Measurements from ENCODE around the gene HECTD2. TPM values are rescaled to one million over a fixed set of nuclear protein-coding genes. Genes with fewer than 3 reads are reported as not detected.

The HECTD2 gene
- total and polyA plus RNA-seq, 9 of the 15 experiments (the other 6 are each of a cell fraction or from before 2014, with no cell fraction given) = 1.3 to 5.9 (median 3.9) TPM

DNA sequence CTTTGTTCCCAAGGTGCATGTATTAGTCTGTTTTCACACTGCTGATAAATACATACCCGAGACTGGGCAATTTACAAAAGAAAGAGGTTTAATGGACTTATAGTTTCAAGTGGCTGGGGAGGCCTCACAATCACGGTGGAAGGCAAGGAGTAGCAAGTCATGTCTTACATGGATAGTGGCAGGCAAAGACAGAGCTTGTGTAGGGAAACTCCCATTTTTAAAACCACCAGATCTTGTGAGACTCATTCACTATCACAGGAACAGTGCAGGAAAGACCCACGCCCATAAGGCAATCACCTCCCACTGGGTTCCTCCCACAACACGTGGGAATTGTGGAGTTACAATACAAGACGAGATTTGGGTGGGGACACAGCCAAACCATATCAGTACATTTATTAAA, 129.8 kb downstream of the HECTD2 start:
- CTCF ChIA-PET (ENCODE audit: low intra/inter-chr PET ratio) = no interaction called here
- in situ Hi-C loops (cut with MboI) = loop anchor here (10.0 kb wide), 1 partner anchor 245 kb away; no protein-coding TSS in a partner anchor
- no peak overlapping the region for H3K4me2 ChIP-seq (ENCODE audit: insufficient read depth, low read length)
- H3K9me1 ChIP-seq (ENCODE audit: control insufficient read depth, insufficient read depth, low read length) = no peaks in the 10 kb centered on the region
- POLR2A ChIA-PET = interaction anchor here (0.6 kb wide), 1 partner anchor 119 kb away, joined by 3 read pairs; no protein-coding TSS in a partner anchor
- peaks cover 4% of the 10 kb centered on the region; the same call in 1 of the 2 replicates for H3K9me3 ChIP-seq (replicated peaks; ENCODE audit: control insufficient read depth, insufficient read depth, low read depth, low read length)
- H3K4me3 ChIP-seq = no peak overlapping the region
- H3K79me2 ChIP-seq (ENCODE audit: control insufficient read depth, insufficient read depth, low read length) = no peaks in the 10 kb centered on the region
- H4K20me1 ChIP-seq (replicated peaks; ENCODE audit: control insufficient read depth, insufficient read depth, low read length) = no peaks in the 10 kb centered on the region
- BruUV-seq (replicated peaks) = no TSS peak
- H2AFZ ChIP-seq (ENCODE audit: low read depth, low read length) = no peak overlapping the region
- intact Hi-C loops (cut with micrococcal nuclease) = loop anchor here (10.0 kb wide), 1 partner anchor 535 kb away; no protein-coding TSS in a partner anchor
- 13% methylated on average over 5 of the region's 5 CpGs for whole genome bisulfite sequencing (ENCODE audit: insufficient coverage, low coverage, missing lambda C conversion rate)
- no peaks in the 10 kb centered on the region for H3K4me1 ChIP-seq (replicated peaks in 1 of 2; ENCODE audit: control insufficient read depth in 2 of 2, insufficient read depth in 2 of 2, low read length in 2 of 2)
- no peaks in the 10 kb centered on the region for H3K36me3 ChIP-seq (ENCODE audit: control insufficient read depth, insufficient read depth, low read length)
- no peaks in the 10 kb centered on the region; a peak in 1 of 5 replicates for H3K27me3 ChIP-seq (ENCODE audit: control insufficient read depth in 2 of 2, insufficient read depth in 2 of 2, low read length in 2 of 2)
- no peak overlapping the region for H3K9ac ChIP-seq (ENCODE audit: insufficient read depth in 1 of 2, low read depth in 2 of 2, low read length in 2 of 2)
- no peak for ATAC-seq
- no peak for DNase-seq (ENCODE audit: extremely low read depth in 1 of 4, low spot score in 3 of 4)
- FAIRE-seq = no peak
- H3K27ac ChIP-seq (ENCODE audit: extremely low read depth, low read depth, low read length) = no peak overlapping the region
- peak; percentile 93 for TF ChIP-seq ZNF431 (CRISPR knock-in tag; IDR thresholded peaks at IDR 0.05)
- TF ChIP-seq FOXA3 (CRISPR knock-in tag; conservative IDR thresholded peaks at IDR 0.05 in 1 of 2, IDR thresholded peaks at IDR 0.05 in 1 of 2) = no peak

DNA sequence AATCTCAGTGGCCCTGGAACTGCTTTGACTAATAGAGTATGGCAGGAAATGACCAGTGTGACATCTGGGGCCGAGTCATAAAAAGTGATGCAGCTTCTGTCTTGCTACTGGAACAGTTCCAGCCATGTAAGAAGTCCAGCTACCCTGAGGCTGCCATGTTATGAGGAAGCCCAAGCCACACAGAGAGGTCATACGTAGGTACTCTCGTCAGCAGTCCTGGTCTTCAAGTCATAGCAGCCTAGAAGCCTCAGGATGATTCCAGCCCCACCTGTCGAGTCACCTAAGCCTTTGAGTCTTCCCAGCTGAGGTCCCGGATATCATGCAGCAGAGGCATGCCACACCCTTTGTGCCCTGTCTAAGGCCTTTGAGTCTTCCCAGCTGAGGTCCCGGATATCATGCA, 130.6 kb downstream of the HECTD2 start:
- intact Hi-C loops (cut with micrococcal nuclease) = loop anchor here (10.0 kb wide), 1 partner anchor 536 kb away; no protein-coding TSS in a partner anchor
- Histone ChIP-seq H3K79me2 (ENCODE audit: control insufficient read depth, insufficient read depth, low read length) (no peaks in the 10 kb centered on the region), H3K4me2 (ENCODE audit: insufficient read depth, low read length) (no peak overlapping the region), H3K4me3 (no peak overlapping the region), H3K36me3 (ENCODE audit: control insufficient read depth, insufficient read depth, low read length) (no peaks in the 10 kb centered on the region), H4K20me1 (replicated peaks; ENCODE audit: control insufficient read depth, insufficient read depth, low read length) (no peaks in the 10 kb centered on the region), H3K9me1 (ENCODE audit: control insufficient read depth, insufficient read depth, low read length) (no peaks in the 10 kb centered on the region), H3K27ac (ENCODE audit: extremely low read depth, low read depth, low read length) (no peak overlapping the region), H3K9ac (ENCODE audit: insufficient read depth in 1 of 2, low read depth in 2 of 2, low read length in 2 of 2) (no peak overlapping the region), H3K9me3 (replicated peaks; ENCODE audit: control insufficient read depth, insufficient read depth, low read depth, low read length) (peaks cover 4% of the 10 kb centered on the region; the same call in 1 of the 2 replicates), H3K4me1 (replicated peaks in 1 of 2; ENCODE audit: control insufficient read depth in 2 of 2, insufficient read depth in 2 of 2, low read length in 2 of 2) (no peaks in the 10 kb centered on the region), H2AFZ (ENCODE audit: low read depth, low read length) (no peak overlapping the region), H3K27me3 (ENCODE audit: control insufficient read depth in 2 of 2, insufficient read depth in 2 of 2, low read length in 2 of 2) (no peaks in the 10 kb centered on the region; a peak in 1 of 5 replicates)
- WGBS (ENCODE audit: insufficient coverage, low coverage, missing lambda C conversion rate) = 41% methylated on average over 6 of the region's 6 CpGs
- DNase-seq (ENCODE audit: extremely low read depth in 1 of 4, low spot score in 3 of 4) (no peak), FAIRE-seq (no peak), ATAC-seq (no peak)
- POLR2A ChIA-PET = interaction anchor here (0.5 kb wide), 1 partner anchor 232 kb away, joined by 4 read pairs; no protein-coding TSS in a partner anchor
- BruUV-seq (replicated peaks) = no TSS peak
- CTCF ChIA-PET (ENCODE audit: low intra/inter-chr PET ratio) = no interaction called here
- in situ Hi-C loops (cut with MboI) = loop anchor here (10.0 kb wide), 1 partner anchor 246 kb away; no protein-coding TSS in a partner anchor
- TF ChIP-seq SREBF1 (IDR thresholded peaks at IDR 0.05; ENCODE audit: borderline replicate concordance, low read depth, low read length) (no peak), RNF219 (CRISPR knock-in tag; IDR thresholded peaks at IDR 0.05) (no peak), ZNF444 (CRISPR knock-in tag; IDR thresholded peaks at IDR 0.05) (no peak), TAF9B (IDR thresholded peaks at IDR 0.05; ENCODE audit: partially characterized antibody) (no peak), MNT (conservative IDR thresholded peaks at IDR 0.05) (no peak), ZNF165 (CRISPR knock-in tag; IDR thresholded peaks at IDR 0.05; ENCODE audit: borderline replicate concordance) (no peak), NFE2 (IDR thresholded peaks at IDR 0.05; ENCODE audit: low read depth) (no peak), ETV6 (IDR thresholded peaks at IDR 0.05; ENCODE audit: borderline replicate concordance in 1 of 2, low read depth in 2 of 2, low read length in 1 of 2) (no peak), ETV6 (CRISPR knock-in tag; IDR thresholded peaks at IDR 0.05; ENCODE audit: borderline replicate concordance) (no peak)

Data from K562 (cell line).